ENCODE measurements around the gene DPCD. TPM values are rescaled to one million over a fixed set of nuclear protein-coding genes. Genes with fewer than 3 reads are reported as not detected.

The DPCD gene
- total RNA-seq, 2 experiments from 2014 or later, result 9.1 to 10.3 TPM

- Histone ChIP-seq H3K9me3 (ENCODE audit: low read length) (no peaks in the 10 kb centered on the region), H3K27ac (ENCODE audit: low read depth, low read length, poor library complexity, severe bottlenecking) (no peak overlapping the region), H3K4me2 (ENCODE audit: low read length) (no peak overlapping the region), H2AFZ (ENCODE audit: low read length) (no peak overlapping the region), H4K20me1 (ENCODE audit: insufficient read depth, low read length) (no peaks in the 10 kb centered on the region), H3K9me2 (ENCODE audit: insufficient read depth, low read length) (no peaks in the 10 kb centered on the region), H3K4me3 (ENCODE audit: low read depth, low read length, poor library complexity, severe bottlenecking) (no peak overlapping the region), H3K36me3 (ENCODE audit: insufficient read depth, low read length) (0 out of 2 replicates have a peak, but pooled peaks cover 3% of the 10 kb centered on the region), H3K4me1 (ENCODE audit: insufficient read depth, low read length, poor library complexity, severe bottlenecking) (peaks cover 4% of the 10 kb centered on the region), H3K79me2 (ENCODE audit: insufficient read depth, low read depth, low read length) (no peaks in the 10 kb centered on the region)
- intact Hi-C loops (cut with micrococcal nuclease; ENCODE audit: unreplicated experiment), result no loop called here
- ChIA-PET CTCF (ENCODE audit: unreplicated experiment) (interaction anchor here (0.5 kb wide), 1 partner anchor 1880 kb away, joined by 9 read pairs; the partner anchor contains the start of gene CALHM1), POLR2A (no interaction called here)
- no TSS peak for BruUV-seq (replicated peaks)
- TF ChIP-seq EZH2phosphoT487 (IDR thresholded peaks at IDR 0.05; ENCODE audit: borderline replicate concordance, low read depth, low read length) (no peak), CTCF (conservative IDR thresholded peaks at IDR 0.05; ENCODE audit: low read length) (no peak)
- no peak for DNase-seq (ENCODE audit: low spot score)
Measured at GRCh38 chr10:101578803-101579515, 9.2 kb upstream of the DPCD start.

GRCh38 chr10:101579516-101579870 lies 8.6 kb upstream of the DPCD start:
- ChIA-PET CTCF (ENCODE audit: unreplicated experiment) (interaction anchor here (1.2 kb wide), 1 partner anchor 9 kb away, joined by 5 read pairs; no protein-coding TSS in a partner anchor), POLR2A (interaction anchor here (1.1 kb wide), 1 partner anchor 8 kb away, joined by 3 read pairs; no protein-coding TSS in a partner anchor)

More at GRCh38 chr10:101579516-101579870, 8.6 kb upstream of the DPCD start:
- Histone ChIP-seq H3K9me3 (ENCODE audit: low read length) (no peaks in the 10 kb centered on the region), H3K4me2 (ENCODE audit: low read length) (no peak overlapping the region), H3K4me3 (ENCODE audit: low read depth, low read length, poor library complexity, severe bottlenecking) (no peak overlapping the region), H4K20me1 (ENCODE audit: insufficient read depth, low read length) (no peaks in the 10 kb centered on the region), H3K27ac (ENCODE audit: low read depth, low read length, poor library complexity, severe bottlenecking) (no peak overlapping the region), H3K79me2 (ENCODE audit: insufficient read depth, low read depth, low read length) (no peaks in the 10 kb centered on the region), H3K4me1 (ENCODE audit: insufficient read depth, low read length, poor library complexity, severe bottlenecking) (no peaks in the 10 kb centered on the region), H3K9me2 (ENCODE audit: insufficient read depth, low read length) (no peaks in the 10 kb centered on the region), H3K36me3 (ENCODE audit: insufficient read depth, low read length) (0 out of 2 replicates have a peak, but pooled peaks cover 3% of the 10 kb centered on the region), H2AFZ (ENCODE audit: low read length) (no peak overlapping the region)
- TF ChIP-seq EZH2phosphoT487 (IDR thresholded peaks at IDR 0.05; ENCODE audit: borderline replicate concordance, low read depth, low read length) (no peak), CTCF (conservative IDR thresholded peaks at IDR 0.05; ENCODE audit: low read length) (no peak)
- DNase-seq (ENCODE audit: low spot score), result no peak
- no TSS peak for BruUV-seq (replicated peaks)
- intact Hi-C loops (cut with micrococcal nuclease; ENCODE audit: unreplicated experiment), result no loop called here

Data from OCI-LY7 (cell line).